Mucosa of rectum (tissue), 2 donors: ENCODE data around the gene CCDC73.
"Not testable (repeated sequence)": the region's sequence is repeated elsewhere in the genome, so short reads cannot be mapped to it uniquely, and the experiment has no call there.

ENCODE experiments used
- H3K27ac ChIP-seq, 2 donors: one replicate each; pipeline ENCODE4 v1.7.0; 2013; ENCODE audit warnings: inconsistent platforms in 2 of 2, low read depth in 2 of 2, low read length in 2 of 2
- H3K27me3 ChIP-seq, 2 donors: one replicate each; pipeline ENCODE4 v1.7.0; 2013; ENCODE audit warnings: low read length in 2 of 2; ENCODE audit not compliant: control insufficient read depth in 2 of 2, insufficient read depth in 2 of 2
- H3K36me3 ChIP-seq, 2 donors: one replicate each; pipeline ENCODE4 v1.7.0; 2013; ENCODE audit warnings: low read length in 2 of 2; ENCODE audit not compliant: control insufficient read depth in 2 of 2, insufficient read depth in 2 of 2
- H3K4me1 ChIP-seq, 2 donors: one replicate each; pipeline ENCODE4 v1.7.0; 2013; ENCODE audit warnings: low read length in 2 of 2, mild to moderate bottlenecking in 1 of 2; ENCODE audit not compliant: control insufficient read depth in 2 of 2, insufficient read depth in 2 of 2
- H3K4me3 ChIP-seq, 2 donors: one replicate each; pipeline ENCODE4 v1.7.0; 2013; ENCODE audit warnings: low read length in 2 of 2
- H3K9ac ChIP-seq, 2 donors: one replicate each; pipeline ENCODE4 v1.7.0; 2013; ENCODE audit warnings: low read length in 2 of 2, low read depth in 1 of 2, mild to moderate bottlenecking in 1 of 2
- H3K9me3 ChIP-seq, 2 donors: one replicate each; pipeline ENCODE4 v1.7.0; 2013; ENCODE audit warnings: low read length in 2 of 2; ENCODE audit not compliant: control insufficient read depth in 2 of 2
- donor health status: healthy.
- donor health status: Normal muscosa, but diverticular disease.

CCDC73 gene

DNA sequence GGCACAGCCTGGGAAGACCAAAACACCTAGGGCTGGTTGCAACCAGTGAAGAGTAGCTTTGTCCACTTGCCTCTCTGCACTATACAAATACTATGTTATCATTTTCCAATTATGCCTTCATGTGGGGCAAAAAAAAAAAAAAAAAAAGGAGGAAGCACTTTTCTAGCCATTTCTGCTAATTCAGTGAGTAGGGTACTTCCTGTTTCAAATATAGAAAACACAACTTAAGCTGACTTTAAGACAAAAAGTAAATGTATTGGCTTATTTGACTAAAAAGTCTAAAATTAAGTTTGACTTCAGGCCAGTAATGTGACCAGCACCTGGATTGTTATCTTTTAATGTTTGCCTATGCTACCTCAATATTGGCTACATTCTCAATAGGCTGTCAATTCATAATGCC is 15.3 kb downstream of the CCDC73 start:
- Histone ChIP-seq H3K36me3 (no peaks in the 10 kb centered on the region), H3K9me3 (no peaks in the 10 kb centered on the region), H3K9ac (no peak overlapping the region), H3K4me3 (no peak overlapping the region), H3K4me1 (no peaks in the 10 kb centered on the region), H3K27me3 (no peaks in the 10 kb centered on the region), H3K27ac (no peak overlapping the region)

DNA sequence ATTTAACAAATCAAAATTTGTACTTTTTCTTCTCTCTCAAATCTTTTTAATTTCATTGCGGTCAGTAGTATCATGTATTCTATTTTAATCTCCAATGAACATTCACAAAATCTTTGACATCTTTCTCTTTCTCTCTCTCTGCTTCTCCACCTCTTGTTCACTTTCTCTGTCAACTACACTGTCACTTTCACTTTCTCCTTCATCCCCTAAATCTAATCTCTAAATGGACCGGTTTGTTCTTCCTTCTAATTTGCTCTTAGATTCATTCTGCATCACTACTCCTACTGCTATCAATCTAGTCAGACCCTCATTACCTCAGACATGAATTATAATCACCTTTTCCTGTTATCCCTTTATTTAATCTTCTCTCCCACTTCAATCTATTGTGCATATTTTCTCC is 18.6 kb downstream of the CCDC73 start:
- H3K27ac ChIP-seq, result no peak overlapping the region
- no peaks in the 10 kb centered on the region for H3K9me3 ChIP-seq
- no peak overlapping the region for H3K9ac ChIP-seq
- H3K4me3 ChIP-seq, result no peak overlapping the region
- H3K27me3 ChIP-seq, result no peaks in the 10 kb centered on the region
- H3K36me3 ChIP-seq, result no peaks in the 10 kb centered on the region
- no peaks in the 10 kb centered on the region for H3K4me1 ChIP-seq

DNA sequence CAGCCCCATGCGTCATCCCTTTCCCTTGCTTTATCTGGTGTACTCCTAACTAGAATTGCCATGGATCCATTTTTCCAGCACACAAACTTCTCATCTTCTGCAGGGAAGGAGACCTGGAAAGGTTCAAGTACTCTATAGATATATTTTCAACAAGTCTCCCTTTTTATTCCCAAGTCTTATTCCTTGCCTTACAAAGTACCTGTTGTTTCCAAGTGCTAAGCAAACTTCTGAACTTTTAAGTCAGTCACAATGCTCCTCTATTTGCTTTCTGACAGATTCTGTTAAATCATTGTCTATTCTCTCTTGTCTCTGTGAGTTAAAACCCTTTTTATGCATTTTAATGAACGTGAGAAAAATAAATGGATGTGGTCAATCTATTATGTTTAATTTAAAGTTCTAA is 20.4 kb downstream of the CCDC73 start:
- Histone ChIP-seq H3K9me3 (no peaks in the 10 kb centered on the region), H3K4me1 (no peaks in the 10 kb centered on the region), H3K9ac (no peak overlapping the region)

DNA sequence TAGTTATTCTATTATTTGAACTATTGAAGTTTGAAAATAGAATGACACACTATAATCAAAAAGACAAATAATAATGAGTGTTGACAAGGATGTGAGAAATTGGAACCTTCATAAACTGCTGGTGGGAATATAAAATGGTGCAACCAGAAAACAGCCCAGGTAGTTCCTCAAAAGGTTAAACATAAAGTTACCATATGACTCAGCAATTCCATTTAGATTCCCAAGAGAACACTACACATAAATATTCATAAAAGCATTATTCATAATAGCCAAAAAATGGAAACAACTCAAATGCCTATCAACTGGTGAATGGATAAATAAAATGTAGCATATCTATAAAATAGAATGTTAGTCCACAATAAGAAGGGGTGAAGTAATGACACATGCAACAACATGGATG is 21.7 kb downstream of the CCDC73 start:
- H3K36me3 ChIP-seq, result no peaks in the 10 kb centered on the region
- H3K27me3 ChIP-seq, result no peaks in the 10 kb centered on the region
- no peak overlapping the region for H3K4me3 ChIP-seq
- no peak overlapping the region for H3K9ac ChIP-seq
- H3K9me3 ChIP-seq, result no peaks in the 10 kb centered on the region
- H3K27ac ChIP-seq, result no peak overlapping the region
- no peaks in the 10 kb centered on the region for H3K4me1 ChIP-seq

More for the DNA sequence above, 20.4 kb downstream of the CCDC73 start:
- Histone ChIP-seq H3K27me3 (no peaks in the 10 kb centered on the region), H3K4me3 (no peak overlapping the region), H3K27ac (no peak overlapping the region), H3K36me3 (no peaks in the 10 kb centered on the region)

DNA sequence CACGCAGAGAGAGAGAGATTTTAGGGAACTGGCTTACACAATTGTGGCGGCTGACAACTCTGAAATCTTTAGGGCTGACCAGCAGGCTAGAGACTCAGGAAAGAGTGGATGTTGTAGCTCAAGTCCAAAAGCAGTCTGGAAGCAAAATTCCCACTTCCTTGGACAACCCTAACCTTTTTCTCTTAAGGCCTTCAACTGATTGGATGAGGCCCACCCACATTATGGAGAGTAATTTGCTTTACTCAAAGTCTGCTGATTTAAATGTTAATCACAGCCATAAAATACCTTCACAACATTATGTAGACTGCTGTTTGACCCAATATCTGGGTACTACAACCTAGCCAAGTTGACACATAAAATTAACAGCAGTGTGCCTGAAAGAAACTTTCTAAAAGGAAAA is 32.7 kb downstream of the CCDC73 start:
- H3K27ac ChIP-seq, H3K9me3 ChIP-seq, H3K36me3 ChIP-seq, H3K4me3 ChIP-seq, H3K27me3 ChIP-seq, H3K9ac ChIP-seq, H3K4me1 ChIP-seq: not testable (repeated sequence)

DNA sequence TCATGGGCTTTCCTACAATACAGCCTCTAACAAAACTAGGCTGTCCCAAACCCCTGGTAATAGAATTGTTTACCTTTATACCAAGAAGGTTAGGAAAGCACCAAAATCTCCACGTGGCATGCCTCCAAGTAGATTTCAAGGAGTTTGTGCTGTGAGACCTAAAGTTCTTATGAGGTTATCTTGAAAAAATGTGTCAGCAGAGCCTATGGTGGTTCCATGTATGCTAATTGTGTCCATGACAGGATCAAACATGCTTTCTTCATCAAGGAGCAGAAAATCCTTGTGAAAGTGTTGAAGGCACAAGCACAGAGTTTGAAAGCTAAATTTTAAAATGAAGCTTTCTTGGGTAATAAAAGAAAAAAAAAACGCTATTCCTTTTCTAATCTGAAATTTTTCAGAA is 36.2 kb downstream of the CCDC73 start:
- Histone ChIP-seq H3K27ac (no peak overlapping the region), H3K36me3 (no peaks in the 10 kb centered on the region), H3K27me3 (no peaks in the 10 kb centered on the region), H3K9ac (no peak overlapping the region), H3K4me3 (no peak overlapping the region), H3K9me3 (no peaks in the 10 kb centered on the region), H3K4me1 (no peaks in the 10 kb centered on the region)

DNA sequence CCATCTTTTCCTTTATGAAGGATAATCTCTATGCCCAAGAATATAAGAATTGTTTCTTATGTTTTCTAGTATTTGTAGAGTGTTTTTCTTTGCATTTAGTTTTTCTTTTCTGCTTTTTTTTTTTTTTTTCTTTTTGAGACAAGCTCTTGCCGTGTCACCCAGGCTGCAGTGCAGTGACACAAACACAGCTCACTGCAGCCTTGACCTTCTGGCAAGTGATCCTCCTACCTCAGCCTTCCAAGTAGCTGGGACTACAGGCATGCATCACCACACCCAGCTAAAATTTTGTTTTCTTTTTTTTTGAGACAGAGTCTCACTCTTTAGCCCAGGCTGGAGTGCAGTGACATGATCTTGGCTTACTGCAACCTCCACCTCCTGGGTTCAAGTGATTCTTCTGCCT is 41.3 kb downstream of the CCDC73 start:
- H3K27ac ChIP-seq, H3K36me3 ChIP-seq, H3K4me1 ChIP-seq, H3K9ac ChIP-seq, H3K4me3 ChIP-seq, H3K27me3 ChIP-seq, H3K9me3 ChIP-seq: not testable (repeated sequence)

DNA sequence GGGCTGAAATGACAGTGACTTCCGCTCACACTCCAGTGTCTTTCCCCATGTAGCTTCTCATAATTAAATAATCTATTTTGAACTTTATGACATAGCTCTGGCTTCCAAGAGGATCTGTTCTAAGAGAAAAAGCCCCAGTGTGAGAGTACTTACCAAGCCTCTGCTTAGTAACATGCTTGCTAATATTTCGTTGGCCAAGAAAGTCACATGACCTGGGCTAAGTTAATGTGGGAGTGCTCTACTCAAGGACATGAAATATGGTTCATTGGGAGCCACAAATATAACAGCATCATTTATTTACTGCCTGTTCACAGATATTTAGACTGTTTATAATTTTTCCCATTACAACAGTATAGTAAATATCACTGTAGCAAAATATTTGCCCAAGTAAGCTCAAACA is 42.5 kb downstream of the CCDC73 start:
- peaks cover 0 to 2% of the 10 kb centered on the region in 2 donors for H3K9me3 ChIP-seq
- H3K36me3 ChIP-seq, result no peaks in the 10 kb centered on the region
- no peak overlapping the region for H3K27ac ChIP-seq

DNA sequence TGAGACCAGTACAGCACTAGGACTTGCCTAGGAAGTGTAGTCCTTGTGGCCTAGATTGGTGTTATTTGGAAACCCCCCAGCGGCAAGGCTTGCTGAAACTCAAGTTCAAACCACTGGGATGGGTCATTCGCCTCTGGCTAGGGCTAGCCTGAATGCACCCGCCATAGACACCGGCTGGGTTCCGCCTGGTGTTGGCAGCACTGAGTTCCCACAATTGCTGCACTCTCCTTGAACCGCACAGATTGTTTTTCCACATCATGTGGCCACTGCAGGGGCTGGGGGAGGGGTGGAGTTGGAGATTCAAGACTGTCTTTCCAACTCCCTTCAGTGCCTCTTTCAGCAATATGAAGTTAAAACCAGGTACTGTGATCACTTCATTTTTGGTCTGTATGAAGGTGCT is 43.1 kb downstream of the CCDC73 start:
- Histone ChIP-seq H3K27me3 (no peaks in the 10 kb centered on the region), H3K4me3 (no peak overlapping the region)

More for the DNA sequence above, 42.5 kb downstream of the CCDC73 start:
- Histone ChIP-seq H3K4me3 (no peak overlapping the region), H3K9ac (no peak overlapping the region), H3K4me1 (no peaks in the 10 kb centered on the region), H3K27me3 (no peaks in the 10 kb centered on the region)

DNA sequence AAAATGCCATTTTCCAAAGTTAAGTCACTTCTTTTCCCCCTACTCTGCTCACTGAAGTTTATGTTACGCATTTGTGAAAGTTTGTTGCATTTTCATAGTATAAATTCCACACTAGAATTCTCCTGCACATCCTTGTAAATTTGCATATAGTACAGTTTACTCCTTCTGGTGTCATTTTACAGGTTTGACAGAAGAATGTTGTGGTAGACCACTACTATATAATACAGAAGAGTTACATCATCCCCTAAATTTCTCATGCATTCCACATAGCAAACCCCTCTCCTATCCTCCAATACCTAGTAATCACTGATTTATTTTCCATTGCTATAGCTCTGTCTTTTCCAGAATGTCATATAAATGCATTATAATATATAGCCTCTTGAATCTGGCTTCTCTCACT is 64.5 kb downstream of the CCDC73 start:
- Histone ChIP-seq H3K9ac (no peak overlapping the region), H3K4me3 (no peak overlapping the region), H3K9me3 (no peaks in the 10 kb centered on the region), H3K36me3 (no peaks in the 10 kb centered on the region), H3K4me1 (no peaks in the 10 kb centered on the region), H3K27me3 (no peaks in the 10 kb centered on the region), H3K27ac (no peak overlapping the region)

More for the DNA sequence above, 43.1 kb downstream of the CCDC73 start:
- H3K9ac ChIP-seq, result no peak overlapping the region
- no peak overlapping the region for H3K27ac ChIP-seq
- H3K4me1 ChIP-seq, result no peaks in the 10 kb centered on the region
- H3K36me3 ChIP-seq, result no peaks in the 10 kb centered on the region
- H3K9me3 ChIP-seq, result peaks cover 0 to 2% of the 10 kb centered on the region in 2 donors

DNA sequence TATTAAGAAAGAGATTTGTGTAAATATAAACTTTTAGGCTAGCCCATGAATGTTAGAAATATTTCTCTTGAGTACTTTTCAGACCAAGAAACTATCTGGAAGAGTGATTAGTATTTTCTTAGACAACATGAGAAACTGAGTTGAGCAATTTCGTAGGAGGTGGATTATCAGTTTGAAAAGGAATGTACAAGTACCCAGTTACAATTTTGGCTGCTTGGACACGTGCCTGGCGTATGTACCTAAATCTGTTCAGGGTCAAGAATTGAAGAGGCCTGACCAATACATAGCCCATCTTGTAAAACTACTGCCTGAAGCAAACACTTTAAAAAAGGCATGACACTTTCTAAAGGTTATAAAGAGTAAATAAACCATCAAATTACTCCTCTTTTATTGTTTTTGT is 71.1 kb downstream of the CCDC73 start:
- H3K4me3 ChIP-seq, result no peak overlapping the region
- no peak overlapping the region for H3K27ac ChIP-seq
- no peaks in the 10 kb centered on the region for H3K9me3 ChIP-seq
- no peaks in the 10 kb centered on the region for H3K27me3 ChIP-seq
- H3K36me3 ChIP-seq, result no peaks in the 10 kb centered on the region
- no peaks in the 10 kb centered on the region for H3K4me1 ChIP-seq
- no peak overlapping the region for H3K9ac ChIP-seq
